NCI-H2171 (cell line): ENCODE measurements around the gene FBP1.
"Not testable (repeated sequence)": the region's sequence is repeated elsewhere in the genome, so short reads cannot be mapped to it uniquely, and the experiment has no call there.

Experiments
- DNase-seq: peaks from one replicate; lab custom pipeline; 2025; lab: John Stamatoyannopoulos, UW

Gene FBP1

DNA sequence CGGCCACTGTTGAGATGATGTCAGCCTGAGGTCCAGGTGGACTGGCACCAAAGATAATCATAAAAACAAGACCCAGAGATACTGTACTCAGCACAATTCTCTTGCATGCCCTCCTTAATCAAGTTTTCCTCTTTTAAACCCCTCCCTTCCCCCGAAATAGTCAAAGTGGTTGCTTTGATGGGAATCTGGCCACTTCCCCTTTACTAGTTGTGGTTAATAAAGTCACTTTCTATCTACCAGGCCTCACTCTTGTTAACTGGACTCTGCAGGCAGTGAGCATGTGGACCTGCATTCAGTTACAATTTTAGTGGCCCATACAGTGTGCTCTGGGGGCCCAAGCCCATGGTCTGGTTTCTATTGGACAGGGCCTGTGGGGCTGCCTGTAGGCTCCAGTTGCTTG lies 63.2 kb downstream of the FBP1 start:
- no peak for DNase-seq

DNA sequence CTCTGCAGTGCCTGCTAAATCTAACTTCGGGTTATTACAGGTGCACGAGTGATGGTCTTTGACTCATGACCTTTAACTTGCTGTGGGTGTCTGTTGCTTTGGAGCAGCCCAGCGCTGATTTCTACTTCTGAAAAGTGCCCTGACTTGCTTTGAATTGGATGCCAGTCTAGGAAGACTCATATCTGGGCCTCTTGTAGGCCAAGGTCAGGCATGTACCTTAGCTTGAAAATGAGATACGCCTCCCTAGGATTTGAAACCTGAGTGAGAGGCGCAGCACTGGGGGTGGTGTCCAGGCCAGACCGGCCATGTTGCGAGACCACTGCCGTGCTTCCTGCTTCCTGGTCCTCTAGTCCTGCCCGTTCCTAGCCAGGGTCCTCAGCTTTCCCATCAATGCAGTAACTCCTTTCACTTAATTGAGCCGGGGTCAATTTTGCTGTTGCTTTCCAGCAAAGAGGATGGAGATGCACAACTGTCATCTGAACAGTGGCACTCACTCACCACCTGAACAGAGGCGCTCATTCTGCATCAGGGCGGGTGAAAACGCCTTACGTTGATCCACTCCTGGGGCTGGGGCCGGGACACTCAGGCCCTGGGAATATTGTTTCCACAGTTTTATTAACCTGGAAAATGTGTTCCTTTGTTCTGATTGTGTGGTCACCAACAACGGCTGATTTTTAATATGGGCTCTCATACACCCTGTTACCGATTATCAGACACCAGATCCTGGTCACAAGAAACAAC lies 70.2 kb downstream of the FBP1 start:
- no peak for DNase-seq

DNA sequence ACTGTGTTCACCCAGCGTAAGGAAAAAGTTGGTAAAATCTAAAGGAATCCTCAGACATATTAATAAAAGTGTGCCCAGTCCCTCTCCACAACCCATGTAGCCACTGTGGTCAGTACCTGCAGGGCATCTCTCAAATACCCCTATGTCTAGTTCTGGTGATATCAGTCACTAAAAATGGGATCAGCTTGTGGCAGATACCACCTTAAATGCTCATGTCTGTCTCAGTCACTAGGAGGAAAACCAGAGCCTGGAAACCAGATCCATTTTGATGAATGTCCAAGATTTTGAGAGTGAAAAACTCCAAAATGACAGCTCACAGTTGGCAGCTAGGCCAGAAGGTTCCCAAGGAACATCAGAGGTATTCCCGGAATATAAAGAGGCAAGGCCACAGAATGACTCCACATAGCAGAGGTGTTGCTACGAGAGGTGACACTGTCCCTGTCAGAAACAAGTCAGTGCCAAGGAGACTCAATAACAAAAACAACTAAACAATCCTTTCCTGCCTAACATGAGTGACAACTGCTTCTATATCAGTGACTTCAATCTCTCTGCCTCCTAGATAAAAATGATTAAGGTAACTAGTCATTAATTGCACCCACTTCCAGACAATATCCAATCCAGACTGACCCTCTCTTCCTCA lies 70.9 kb downstream of the FBP1 start:
- no peak for DNase-seq

DNA sequence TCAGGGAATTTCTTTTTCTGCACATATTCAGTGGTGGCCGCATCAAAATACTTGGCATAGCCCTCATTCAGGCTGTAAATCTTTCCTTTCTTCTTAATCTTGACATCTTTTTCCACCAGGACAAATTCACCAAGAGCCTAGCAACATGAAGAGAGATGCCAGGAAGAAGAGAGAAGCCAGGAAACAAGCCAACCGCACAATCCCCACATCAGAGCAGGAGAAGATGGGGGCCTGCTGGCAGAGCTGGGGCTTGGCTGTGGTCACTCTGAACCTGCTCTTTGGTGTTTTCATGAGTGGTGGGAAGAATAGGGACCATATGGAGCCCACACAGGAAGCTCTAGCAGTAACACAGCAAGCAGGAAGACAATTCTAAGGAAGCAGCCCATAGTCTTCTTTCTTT lies 72.0 kb downstream of the FBP1 start:
- DNase-seq, result no peak

DNA sequence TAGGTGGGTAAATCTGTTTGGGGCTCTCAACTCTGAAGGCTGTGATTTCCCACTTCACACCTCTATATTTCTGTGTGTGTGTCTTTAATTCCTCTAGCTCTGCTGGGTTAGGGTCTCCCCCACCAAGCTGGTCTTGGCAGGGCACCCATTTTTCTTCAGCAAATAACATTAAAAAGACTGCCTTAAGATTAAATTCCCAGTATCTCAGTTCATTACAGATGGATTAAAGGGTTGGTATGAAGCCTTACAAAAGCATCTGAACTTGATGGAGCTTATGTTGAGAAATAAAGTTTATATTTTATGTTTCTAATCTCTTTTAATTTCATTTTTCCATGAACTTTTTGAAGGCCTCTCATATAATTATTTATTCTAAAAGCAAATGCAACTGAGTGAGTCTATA lies 72.8 kb downstream of the FBP1 start:
- no peak for DNase-seq

DNA sequence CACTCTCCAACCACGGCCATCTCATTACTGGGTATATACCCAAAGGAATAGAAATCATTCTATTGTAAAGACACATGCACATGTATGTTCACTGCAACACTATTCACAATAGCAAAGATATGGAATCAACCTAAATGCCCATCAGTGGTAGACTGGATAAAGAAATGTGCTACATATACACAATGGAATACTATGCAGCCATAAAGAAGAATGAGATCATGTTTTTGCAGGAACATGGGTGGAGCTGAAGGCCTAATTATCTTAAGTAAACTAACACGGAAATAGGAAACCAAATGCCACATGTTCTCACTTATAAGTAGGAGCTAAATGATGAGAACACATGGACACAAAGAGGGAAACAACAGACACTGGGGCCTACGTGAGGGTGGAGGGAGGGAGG lies 75.0 kb downstream of the FBP1 start:
- not testable (repeated sequence) for DNase-seq

DNA sequence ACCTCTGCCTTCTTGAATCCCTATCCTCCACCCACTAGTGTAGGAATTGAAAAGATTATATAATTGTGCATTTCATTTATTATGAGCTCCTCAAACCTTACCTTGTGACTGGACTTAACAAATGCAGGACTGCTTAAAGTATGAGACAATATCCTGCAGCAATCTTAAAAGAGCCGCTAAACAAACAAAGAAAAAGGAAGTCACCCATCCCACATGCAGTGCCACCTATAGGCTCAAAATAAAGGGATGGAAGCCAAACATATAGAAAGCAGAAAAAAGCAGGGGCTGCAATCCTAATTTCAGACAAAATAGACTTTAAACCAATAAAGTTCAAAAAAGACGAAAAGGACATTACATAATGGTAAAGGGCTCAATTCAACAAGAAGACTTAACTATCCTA lies 75.8 kb downstream of the FBP1 start:
- DNase-seq, result no peak

DNA sequence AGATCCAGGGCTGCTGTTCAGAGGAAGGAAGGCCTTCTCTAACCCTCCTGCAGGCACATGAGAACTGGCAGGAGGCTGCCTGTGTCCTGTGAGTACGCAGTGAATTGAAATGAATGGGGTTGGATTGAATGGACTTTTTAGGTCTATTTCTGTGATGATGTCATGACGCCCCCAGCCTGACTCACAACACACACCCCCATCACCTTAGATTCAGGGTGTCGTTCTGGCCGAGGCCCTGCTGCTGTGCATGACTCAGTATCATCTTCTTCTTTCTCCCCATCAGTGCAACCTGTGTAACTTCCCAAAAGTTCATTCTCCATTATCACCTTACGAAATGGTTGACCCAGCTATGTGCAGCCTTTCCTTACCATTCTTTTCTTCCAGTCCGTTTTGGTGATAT lies 79.1 kb downstream of the FBP1 start:
- DNase-seq, result no peak

DNA sequence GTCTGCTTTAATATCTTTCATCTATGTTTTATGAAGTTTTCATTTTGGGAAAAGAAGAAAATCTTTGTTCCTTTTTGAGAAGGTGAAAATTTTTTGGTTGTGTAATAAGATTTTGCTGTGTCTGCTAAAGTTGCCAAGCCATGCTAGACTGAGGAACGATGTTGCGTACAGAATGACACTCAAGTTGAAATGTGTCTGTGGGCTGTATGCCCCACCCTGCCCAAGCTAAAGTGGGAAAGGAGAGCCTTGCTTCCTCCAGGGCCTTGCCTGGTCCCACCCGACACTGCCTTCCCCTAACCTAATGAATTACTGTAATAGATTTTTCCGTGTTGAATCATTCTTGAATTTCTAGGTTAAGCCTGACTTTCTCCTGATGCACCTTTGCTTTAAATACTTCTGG lies 81.9 kb downstream of the FBP1 start:
- no peak for DNase-seq

DNA sequence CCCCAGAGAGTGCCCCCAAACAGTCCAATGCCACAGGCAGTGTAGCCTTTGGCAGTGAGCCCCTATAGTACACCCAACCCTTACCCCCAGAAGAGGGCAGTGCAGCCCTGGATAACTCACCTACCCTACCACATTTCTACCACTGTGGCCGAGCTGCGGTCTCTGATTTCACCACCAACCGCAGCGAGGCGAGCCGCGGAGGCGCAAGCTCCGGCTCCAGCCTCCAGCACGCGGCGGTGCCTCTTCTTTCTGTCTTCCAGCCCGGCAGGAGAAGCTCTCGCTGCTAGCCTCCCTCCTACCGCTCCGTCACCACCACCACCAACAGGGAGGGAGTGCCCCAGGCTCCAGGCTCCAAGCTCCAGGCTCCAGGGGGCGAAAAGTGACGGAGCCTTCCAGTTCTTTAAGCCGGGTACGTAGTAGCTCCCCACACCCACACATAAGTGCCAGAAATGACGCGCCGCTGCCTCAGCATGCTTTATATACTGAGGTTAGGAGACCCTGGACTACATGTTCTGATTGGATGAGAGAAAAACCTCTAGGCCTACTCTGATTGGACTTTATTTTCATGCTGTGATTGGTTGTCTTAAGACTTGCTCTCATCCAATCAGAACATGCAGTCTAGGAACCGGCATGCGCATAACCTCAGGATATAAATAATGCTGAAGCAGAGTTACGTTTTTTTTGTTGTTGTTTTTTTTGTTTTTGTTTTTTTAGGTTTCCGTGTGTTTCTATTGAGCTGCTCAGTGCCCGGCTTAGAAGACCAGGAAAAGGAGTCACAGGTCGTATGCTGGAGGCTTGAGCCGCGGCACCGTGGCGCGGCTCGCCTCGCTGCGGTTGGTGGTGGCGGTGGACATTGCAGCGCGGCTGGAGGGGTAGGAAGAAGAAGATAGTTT lies 84.6 kb downstream of the FBP1 start, which contains the start of gene PCAT7:
Gene PCAT7, plus strand, starts transcription at position 645 of the 893 bp plus-strand sequence.
- DNase-seq, result peak; percentile 68

DNA sequence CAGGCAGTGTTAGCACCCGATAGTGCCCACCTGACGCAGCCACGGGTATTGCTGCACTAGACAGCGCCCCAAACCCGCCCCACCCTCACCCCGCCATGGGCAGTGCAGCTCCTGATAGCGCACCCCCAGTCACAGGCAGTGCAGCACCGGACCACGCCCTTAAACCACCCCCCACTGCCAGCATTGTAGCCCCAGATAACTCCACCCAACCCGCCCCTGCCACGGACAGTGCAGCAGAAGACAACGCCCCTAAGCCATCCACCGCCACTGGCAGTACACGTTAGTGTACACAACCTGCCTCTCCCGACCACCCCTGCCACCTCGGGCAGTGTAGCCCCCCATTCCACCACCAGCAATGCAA lies 85.3 kb downstream of the FBP1 start:
- no peak for DNase-seq
